Fibroblast of skin of left biceps (primary cell): ENCODE measurements around the gene ABLIM3.
A peak's percentile ranks its signal among the peaks of the same experiment; 100 is the strongest.
"Not testable (repeated sequence)": the region's sequence is repeated elsewhere in the genome, so short reads cannot be mapped to it uniquely, and the experiment has no call there.

Experiments
- DNase-seq, 2 experiments: peaks; one replicate each; pipeline ENCODE4 v3.0.0-alpha.2; 2013; ENCODE audit warnings: low read depth in 2 of 2

The ABLIM3 gene

GRCh38 chr5:149187617-149188016, 46.3 kb downstream of the ABLIM3 start:
- not testable (repeated sequence) for DNase-seq

- DNase-seq, result no peak
Observed at GRCh38 chr5:149188383-149188782, 47.1 kb downstream of the ABLIM3 start.

GRCh38 chr5:149195337-149195887, 54.1 kb downstream of the ABLIM3 start:
- no peak for DNase-seq

DNA sequence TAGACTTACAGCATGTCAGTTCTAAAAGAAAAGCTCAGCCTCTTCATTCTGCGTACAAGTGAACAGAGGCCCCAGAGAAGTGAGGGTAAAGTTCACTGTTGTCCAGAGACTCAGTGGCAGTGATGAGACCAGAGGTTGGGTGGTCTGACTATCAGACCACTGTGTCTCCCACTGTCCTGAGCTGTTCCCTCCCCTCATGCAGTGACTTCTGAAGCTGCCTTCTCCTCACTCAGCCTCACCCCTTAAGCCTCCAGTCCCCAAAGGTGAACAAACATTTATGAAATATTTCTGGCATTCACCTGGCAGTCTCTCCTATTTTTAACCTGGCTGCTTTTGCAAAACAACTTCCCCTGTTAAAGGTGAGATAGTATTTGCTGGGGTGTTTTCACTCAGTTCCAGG, 54.7 kb downstream of the ABLIM3 start:
- DNase-seq, result no peak

DNA sequence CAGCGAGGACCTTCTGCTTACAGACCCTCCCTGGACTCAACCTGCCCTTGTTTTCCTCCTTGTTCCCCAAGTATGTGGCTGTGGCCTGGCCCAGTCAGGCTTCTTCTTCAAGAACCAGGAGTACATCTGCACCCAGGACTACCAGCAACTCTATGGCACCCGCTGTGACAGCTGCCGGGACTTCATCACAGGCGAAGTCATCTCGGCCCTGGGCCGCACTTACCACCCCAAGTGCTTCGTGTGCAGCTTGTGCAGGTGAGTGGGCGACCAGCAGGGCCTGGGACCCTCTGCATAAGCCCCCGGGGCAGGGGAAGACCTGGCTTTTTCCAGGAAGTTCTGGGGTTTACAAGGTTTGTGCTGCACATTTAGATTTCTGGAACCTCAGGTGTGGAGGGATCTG, 56.9 kb downstream of the ABLIM3 start:
- DNase-seq, result no peak

- DNase-seq, result no peak
Observed at GRCh38 chr5:149200355-149200754, 59.1 kb downstream of the ABLIM3 start.

DNA sequence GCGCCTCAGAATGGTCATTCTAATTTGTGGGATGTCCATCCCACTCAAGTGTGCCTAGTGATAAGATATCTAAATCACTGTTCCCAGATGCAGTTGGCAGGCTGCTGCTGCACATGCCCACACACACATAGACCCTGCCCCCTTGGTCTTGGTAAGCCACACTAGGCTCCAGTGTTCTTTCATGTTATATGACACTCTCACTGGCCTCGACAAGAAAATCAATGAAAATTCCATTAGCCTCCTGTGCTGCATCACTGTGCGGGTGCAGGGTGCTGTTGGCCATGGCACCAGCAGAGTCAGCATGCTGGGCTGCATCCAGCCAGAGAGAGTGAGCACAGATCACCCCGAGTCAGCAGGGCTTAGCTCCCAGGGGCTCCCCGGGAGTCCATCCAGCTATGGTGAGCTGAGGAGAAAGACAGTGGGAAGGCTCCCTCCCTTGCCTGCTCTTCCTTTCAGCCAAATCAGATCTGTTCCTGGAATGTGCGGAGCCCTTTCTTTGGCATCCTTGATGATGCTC, 59.9 kb downstream of the ABLIM3 start:
- DNase-seq, result no peak

DNA sequence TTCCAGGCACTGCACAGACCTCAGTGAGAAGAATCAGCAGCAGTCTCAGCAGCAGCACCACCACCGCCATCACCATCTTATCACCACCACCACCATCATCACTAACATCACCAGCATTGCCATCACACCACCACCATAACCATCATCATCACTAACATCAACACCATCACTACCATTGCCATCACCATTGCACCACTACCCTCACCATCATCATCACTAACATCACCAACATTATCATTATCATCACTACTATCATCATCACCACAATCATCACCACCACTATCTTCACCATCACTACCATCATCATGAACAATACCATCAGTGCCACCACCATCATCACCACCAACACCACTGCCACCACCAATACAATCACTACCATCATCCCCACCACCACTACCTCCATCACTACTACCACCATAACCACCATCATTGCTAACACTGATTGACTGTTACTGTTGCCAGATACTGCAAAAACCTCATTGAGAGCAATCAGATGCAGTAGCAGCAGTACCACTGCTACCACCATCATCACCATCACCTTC, 61.7 kb downstream of the ABLIM3 start:
- DNase-seq, result no peak

GRCh38 chr5:149203921-149204441, 62.7 kb downstream of the ABLIM3 start:
- DNase-seq, result no peak

- DNase-seq, result peak; percentile 18
Observed at GRCh38 chr5:149205625-149206523, 64.6 kb downstream of the ABLIM3 start.

GRCh38 chr5:149206524-149207141, 65.3 kb downstream of the ABLIM3 start:
- DNase-seq, result no peak

DNA sequence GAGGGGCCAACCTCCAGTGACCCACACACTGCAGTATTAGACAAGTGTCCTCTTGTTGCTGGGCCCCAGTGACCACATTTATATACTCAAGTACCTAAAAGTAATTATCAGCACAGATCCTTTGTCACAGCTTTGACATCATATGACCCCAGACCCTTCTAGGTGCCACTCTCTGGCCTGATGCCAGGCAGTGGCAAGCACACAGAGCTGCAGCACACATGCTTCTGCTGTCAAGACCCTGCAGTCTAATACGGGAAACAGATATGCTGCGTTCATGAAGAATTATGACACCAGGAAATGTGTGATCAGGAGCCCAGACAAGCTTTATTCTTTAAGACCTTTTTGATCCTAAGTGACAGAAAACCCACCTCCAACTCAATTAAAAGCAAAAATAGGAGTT, 66.5 kb downstream of the ABLIM3 start:
- DNase-seq, result no peak

DNA sequence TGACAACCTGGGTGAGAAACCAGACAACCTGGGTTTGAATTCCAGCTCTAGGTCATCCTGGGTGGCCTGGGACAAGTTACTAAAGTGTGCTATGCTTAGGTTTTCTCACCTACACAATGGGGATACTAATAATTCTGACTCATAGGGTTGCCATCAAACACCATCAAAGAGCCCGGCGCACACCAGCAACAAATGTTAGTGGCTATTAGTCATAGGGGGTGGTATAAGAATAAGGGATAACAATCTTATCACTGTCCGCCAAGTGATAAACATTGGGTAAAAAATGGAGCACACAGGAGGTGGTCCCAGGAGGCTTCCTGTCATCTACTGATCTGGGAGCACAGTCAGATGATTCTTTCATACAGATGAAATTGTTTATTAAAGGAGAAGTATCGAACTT, 68.9 kb downstream of the ABLIM3 start:
- no peak for DNase-seq

- no peak for DNase-seq
Observed at GRCh38 chr5:149210968-149211490, 69.7 kb downstream of the ABLIM3 start.

- peak in 1 of 2 experiments; percentile 26 for DNase-seq
Observed at GRCh38 chr5:149211566-149211965, 70.3 kb downstream of the ABLIM3 start.

DNA sequence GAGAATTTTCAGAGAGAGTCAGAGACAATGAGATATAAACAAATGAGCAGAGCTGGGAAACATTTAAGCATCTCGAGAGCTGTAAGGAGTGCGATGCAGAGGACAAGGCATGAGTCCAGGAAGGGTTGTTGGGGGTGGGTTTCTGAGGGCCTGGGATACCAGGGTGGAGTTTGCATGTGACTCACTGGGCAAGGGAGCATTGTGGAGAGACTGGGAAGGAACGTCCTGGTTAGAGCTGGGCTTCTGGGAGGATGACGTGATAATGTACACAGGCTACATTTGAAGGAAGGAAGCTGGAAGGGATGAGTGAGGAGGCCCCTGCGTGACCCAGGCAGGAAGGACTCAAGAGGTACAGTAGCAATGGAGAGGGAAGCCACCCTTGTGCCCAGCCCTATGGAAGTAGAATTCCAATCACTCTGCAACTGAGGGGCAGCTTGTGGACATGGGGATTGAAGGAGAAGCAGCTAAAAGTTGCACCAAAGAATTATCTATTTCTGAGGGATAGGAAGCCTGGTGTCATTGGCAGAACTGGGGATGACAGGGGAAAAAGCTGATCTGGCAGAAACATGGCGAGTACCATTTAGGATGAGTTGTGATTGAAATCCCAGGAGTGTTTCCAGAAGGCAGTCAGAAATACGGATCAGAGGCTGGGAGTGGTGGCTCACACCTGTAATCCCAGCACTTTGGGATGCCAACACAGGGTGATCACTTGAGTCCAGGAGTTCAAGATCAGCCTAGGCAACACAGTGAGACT, 71.1 kb downstream of the ABLIM3 start:
- DNase-seq, result peak; percentile 91 to 93

DNA sequence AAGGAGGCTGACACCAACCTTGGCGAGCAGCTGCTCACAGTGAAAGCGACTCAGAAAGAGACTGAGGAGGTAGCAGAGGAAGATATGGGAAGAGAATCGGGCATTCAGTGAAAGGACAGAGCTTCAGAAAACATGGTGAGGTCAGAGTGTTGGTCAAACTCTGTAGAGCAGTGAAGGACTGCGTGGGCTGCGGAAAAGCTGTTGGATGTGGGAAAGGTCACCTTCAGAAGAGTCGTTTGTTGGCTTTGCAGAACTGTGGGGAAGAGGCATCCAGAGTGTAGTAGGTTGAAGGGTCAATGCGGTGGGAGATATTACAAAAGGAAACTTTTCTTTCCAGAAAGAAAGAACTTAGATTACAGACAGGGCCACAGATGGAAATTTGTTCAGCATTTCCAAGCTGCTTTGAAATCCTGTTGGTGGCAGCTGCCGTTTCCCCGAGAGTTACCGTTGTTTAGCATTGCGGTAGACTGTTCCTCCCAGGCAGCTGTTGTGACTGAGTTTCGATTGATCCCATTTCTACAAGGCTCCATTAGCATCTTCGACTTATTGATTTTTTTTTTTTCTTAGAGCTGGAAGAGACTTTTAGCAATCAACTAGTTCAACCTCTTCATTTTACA, 72.1 kb downstream of the ABLIM3 start:
- DNase-seq, result no peak

DNA sequence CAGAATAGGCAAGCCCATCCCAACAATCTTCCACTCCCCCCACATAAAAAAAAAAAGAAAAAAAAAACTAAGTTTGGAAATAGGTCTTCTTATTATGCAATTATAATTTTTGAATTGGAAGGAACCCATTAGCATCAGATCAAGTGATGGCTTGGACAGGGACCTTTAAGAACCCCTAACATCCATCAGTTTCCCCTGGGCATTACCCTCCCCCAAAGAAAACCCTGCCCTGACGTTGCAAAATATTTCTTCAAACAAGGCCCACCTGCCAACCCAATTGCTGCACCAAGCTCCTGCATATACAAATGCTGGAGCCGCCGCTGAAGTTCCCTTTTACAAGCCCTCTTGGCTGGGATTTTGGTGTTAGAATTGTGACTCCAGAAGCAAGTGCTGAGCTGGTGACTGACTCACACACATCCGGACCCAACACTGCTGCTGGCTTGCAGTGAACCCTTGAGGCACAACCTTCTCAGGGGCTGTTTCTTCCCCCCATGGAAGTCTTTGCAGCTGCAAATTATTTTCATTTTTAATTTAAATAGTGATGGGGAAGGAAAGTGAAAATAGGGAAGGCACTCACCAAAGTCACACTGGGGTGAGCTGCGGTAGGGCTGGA, 74.3 kb downstream of the ABLIM3 start:
- DNase-seq, result no peak

DNA sequence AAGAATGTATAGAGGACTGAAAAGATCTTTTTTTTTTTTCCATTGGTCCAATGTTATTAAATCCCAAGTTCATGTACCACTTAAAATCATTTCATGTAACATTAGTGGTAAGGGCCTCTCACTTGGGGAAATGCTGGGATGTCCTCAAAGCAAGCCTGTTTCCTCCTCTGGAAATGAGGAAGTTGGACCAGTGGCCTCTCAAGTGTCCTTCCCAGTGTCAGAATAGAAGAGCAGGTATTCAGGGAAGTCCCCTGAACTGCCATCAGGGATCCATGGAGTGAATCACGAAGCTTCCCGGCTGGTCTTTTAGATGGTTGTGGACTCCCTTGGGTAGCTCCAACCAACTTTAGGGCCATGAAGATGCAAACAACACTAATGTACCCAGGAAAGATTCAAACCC, 75.2 kb downstream of the ABLIM3 start:
- DNase-seq, result no peak

GRCh38 chr5:149217096-149217802, 76.0 kb downstream of the ABLIM3 start:
- no peak for DNase-seq
